ENCODE data around the gene ARSI. TPM values are rescaled to one million over a fixed set of nuclear protein-coding genes. Genes with fewer than 3 reads are reported as not detected.

Gene ARSI
- total and polyA plus RNA-seq, 2 of the 13 experiments (the other 11 are each of a cell fraction or from before 2014, with no cell fraction given), result 4.2 to 33.9 TPM

- TF ChIP-seq HNF1B (CRISPR knock-in tag; IDR thresholded peaks at IDR 0.05) (peak; percentile 94), KAT2B (IDR thresholded peaks at IDR 0.05; ENCODE audit: borderline replicate concordance, low read depth, low read length) (no peak), ZNF333 (CRISPR knock-in tag; IDR thresholded peaks at IDR 0.05; ENCODE audit: borderline replicate concordance) (no peak), BRF2 (CRISPR knock-in tag; IDR thresholded peaks at IDR 0.05) (no peak), TCF7 (IDR thresholded peaks at IDR 0.05; ENCODE audit: low read depth) (no peak), ZNF710 (CRISPR knock-in tag; IDR thresholded peaks at IDR 0.05; ENCODE audit: borderline replicate concordance) (no peak), ZNF800 (CRISPR knock-in tag; IDR thresholded peaks at IDR 0.05) (peak; percentile 61; the same call in 1 of the 2 replicates), TBP (CRISPR knock-in tag; IDR thresholded peaks at IDR 0.05) (no peak), CBX2 (IDR thresholded peaks at IDR 0.05; ENCODE audit: low read depth, low read length) (no peak), CBX2 (CRISPR knock-in tag; IDR thresholded peaks at IDR 0.05; ENCODE audit: low read depth) (no peak), ZNF740 (CRISPR knock-in tag; IDR thresholded peaks at IDR 0.05) (no peak), AFF4 (CRISPR knock-in tag; IDR thresholded peaks at IDR 0.05) (no peak), ZNF18 (CRISPR knock-in tag; IDR thresholded peaks at IDR 0.05; ENCODE audit: insufficient replicate concordance) (no peak), ZNF788 (CRISPR knock-in tag; IDR thresholded peaks at IDR 0.05; ENCODE audit: borderline replicate concordance) (no peak; the same call in 1 of the 2 replicates), ZNF335 (CRISPR knock-in tag; IDR thresholded peaks at IDR 0.05) (peak; percentile 63; the same call in 1 of the 2 replicates)
Observed at GRCh38 chr5:150350524-150351344, 48.0 kb upstream of the ARSI start (continued).
